Sigmoid colon (tissue), 4 donors: Measurements from ENCODE around the gene ELAVL2.

ENCODE experiments used
- EP300 ChIP-seq, 4 donors: sonication (generic); formaldehyde crosslinking; IDR thresholded peaks; one replicate each; pipeline ENCODE4 v1.6.1; 2017; ENCODE audit warnings: antibody characterized with exemption in 4 of 4
- TF ChIP-seq, protein P1 (sequence below), 4 experiments: fragments of 450-650 bp in 3 of 4; fragments of 200-600 bp in 1 of 4; IDR thresholded peaks; one replicate each; pipeline ENCODE4 v1.5.1; 2016 to 2019; ENCODE audit warnings: antibody characterized with exemption in 4 of 4, mild to moderate bottlenecking in 3 of 4, moderate library complexity in 2 of 4

DNA sequence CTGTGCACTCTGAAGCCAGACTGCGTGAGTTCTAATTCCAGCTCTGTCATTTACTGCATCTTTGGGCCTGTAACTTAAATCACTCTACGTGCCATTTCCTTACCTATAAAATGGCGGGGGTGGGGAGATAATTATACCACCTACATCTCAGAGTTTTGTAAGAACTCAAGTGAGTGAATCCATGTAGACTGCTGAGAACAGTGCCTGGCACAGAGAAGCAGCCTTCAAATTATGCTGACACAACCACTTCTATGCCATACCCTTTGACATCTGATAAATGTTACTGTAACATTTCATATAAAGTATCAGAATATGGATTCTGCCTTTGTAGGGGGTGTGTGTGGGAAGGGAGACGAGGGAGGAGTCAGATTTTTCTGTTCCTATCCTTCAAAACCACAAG is 27.7 kb downstream of the ELAVL2 start:
- TF ChIP-seq, protein P1, sequence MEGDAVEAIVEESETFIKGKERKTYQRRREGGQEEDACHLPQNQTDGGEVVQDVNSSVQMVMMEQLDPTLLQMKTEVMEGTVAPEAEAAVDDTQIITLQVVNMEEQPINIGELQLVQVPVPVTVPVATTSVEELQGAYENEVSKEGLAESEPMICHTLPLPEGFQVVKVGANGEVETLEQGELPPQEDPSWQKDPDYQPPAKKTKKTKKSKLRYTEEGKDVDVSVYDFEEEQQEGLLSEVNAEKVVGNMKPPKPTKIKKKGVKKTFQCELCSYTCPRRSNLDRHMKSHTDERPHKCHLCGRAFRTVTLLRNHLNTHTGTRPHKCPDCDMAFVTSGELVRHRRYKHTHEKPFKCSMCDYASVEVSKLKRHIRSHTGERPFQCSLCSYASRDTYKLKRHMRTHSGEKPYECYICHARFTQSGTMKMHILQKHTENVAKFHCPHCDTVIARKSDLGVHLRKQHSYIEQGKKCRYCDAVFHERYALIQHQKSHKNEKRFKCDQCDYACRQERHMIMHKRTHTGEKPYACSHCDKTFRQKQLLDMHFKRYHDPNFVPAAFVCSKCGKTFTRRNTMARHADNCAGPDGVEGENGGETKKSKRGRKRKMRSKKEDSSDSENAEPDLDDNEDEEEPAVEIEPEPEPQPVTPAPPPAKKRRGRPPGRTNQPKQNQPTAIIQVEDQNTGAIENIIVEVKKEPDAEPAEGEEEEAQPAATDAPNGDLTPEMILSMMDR (IDR thresholded peaks at IDR 0.05), result no peak
- TF ChIP-seq EP300 (IDR thresholded peaks at IDR 0.05), result no peak
